ENCODE measurements around the gene TP53TG3B.
"Not testable (repeated sequence)": the region's sequence is repeated elsewhere in the genome, so short reads cannot be mapped to it uniquely, and the experiment has no call there.

TP53TG3B gene

GRCh38 chr16:33360541-33360940, at the start of gene TP53TG3B:
TP53TG3B (plus strand) TSS chr16:33360841; CDS start chr16:33360909, 68 bp downstream.
- H3K36me3 ChIP-seq; H3K9me3 ChIP-seq (replicated peaks in 1 of 11); H3K9ac ChIP-seq; H3K4me1 ChIP-seq; H3K4me3 ChIP-seq; H3K4me2 ChIP-seq; H4K20me1 ChIP-seq; H3K27me3 ChIP-seq; H3K27ac ChIP-seq: not testable (repeated sequence)

- not testable (repeated sequence) for H3K27me3 ChIP-seq, H3K4me1 ChIP-seq, H3K27ac ChIP-seq, H3K4me3 ChIP-seq, H3K9ac ChIP-seq, H3K36me3 ChIP-seq, H3K4me2 ChIP-seq, H4K20me1 ChIP-seq
- peaks cover 24 to 37% (median 35%) of the 10 kb centered on the region in 11 experiments for H3K9me3 ChIP-seq (replicated peaks in 1 of 11)
These were observed 24.2 kb upstream of the TP53TG3B start for GRCh38 chr16:33336226-33337012.

GRCh38 chr16:33337627-33338542, 22.8 kb upstream of the TP53TG3B start:
- H3K4me1 ChIP-seq: not testable (repeated sequence)

GRCh38 chr16:33338543-33338951, 22.1 kb upstream of the TP53TG3B start:
- H3K9me3 ChIP-seq (replicated peaks in 1 of 11): peaks cover 24 to 37% (median 35%) of the 10 kb centered on the region in 11 experiments
- not testable (repeated sequence) for H4K20me1 ChIP-seq, H3K27ac ChIP-seq, H3K4me2 ChIP-seq, H3K4me3 ChIP-seq, H3K27me3 ChIP-seq, H3K4me1 ChIP-seq, H3K36me3 ChIP-seq, H3K9ac ChIP-seq

More at GRCh38 chr16:33337627-33338542, 22.8 kb upstream of the TP53TG3B start:
- not testable (repeated sequence) for H3K4me2 ChIP-seq, H4K20me1 ChIP-seq, H3K9ac ChIP-seq, H3K27ac ChIP-seq, H3K27me3 ChIP-seq, H3K36me3 ChIP-seq
- Histone ChIP-seq H3K4me3 (peak overlapping the region in 3 of 10 experiments; percentile 19 to 46 (median 37); a peak in 3 of 20 replicates), H3K9me3 (replicated peaks in 1 of 11) (peaks cover 24 to 37% (median 35%) of the 10 kb centered on the region in 11 experiments)

GRCh38 chr16:33339093-33340061, 21.3 kb upstream of the TP53TG3B start:
- H3K27ac ChIP-seq, H3K9ac ChIP-seq, H3K36me3 ChIP-seq, H3K27me3 ChIP-seq, H4K20me1 ChIP-seq, H3K4me3 ChIP-seq, H3K4me2 ChIP-seq, H3K4me1 ChIP-seq: not testable (repeated sequence)
- H3K9me3 ChIP-seq (replicated peaks in 1 of 11): peaks cover 24 to 37% (median 35%) of the 10 kb centered on the region in 11 experiments
